Measurements from ENCODE around the gene MIF4GD.
"Not testable (repeated sequence)": the region's sequence is repeated elsewhere in the genome, so short reads cannot be mapped to it uniquely, and the experiment has no call there.

Gene MIF4GD, protein sequence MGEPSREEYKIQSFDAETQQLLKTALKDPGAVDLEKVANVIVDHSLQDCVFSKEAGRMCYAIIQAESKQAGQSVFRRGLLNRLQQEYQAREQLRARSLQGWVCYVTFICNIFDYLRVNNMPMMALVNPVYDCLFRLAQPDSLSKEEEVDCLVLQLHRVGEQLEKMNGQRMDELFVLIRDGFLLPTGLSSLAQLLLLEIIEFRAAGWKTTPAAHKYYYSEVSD

DNA sequence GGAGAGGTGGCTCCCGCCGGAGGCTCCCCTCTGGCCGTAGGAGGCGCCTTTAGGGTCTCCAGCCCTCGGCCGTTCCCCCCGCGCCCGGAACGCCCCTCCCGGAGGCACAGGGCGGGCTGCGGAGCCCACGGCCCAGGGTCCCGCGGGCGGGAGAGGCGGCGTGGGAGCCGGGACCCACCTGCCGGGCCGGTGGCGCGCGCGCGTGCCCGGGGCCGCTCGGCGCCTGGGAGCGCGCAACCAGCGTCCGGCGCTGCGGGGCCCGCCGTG is at the start of gene MIF4GD:
Gene MIF4GD (minus strand): TSS at position 266 of the 267 bp plus-strand sequence. CDS start 1,036 bp downstream, outside the sequence.
- DNase-seq (ENCODE audit: low read depth in 2 of 2): no peak

DNA sequence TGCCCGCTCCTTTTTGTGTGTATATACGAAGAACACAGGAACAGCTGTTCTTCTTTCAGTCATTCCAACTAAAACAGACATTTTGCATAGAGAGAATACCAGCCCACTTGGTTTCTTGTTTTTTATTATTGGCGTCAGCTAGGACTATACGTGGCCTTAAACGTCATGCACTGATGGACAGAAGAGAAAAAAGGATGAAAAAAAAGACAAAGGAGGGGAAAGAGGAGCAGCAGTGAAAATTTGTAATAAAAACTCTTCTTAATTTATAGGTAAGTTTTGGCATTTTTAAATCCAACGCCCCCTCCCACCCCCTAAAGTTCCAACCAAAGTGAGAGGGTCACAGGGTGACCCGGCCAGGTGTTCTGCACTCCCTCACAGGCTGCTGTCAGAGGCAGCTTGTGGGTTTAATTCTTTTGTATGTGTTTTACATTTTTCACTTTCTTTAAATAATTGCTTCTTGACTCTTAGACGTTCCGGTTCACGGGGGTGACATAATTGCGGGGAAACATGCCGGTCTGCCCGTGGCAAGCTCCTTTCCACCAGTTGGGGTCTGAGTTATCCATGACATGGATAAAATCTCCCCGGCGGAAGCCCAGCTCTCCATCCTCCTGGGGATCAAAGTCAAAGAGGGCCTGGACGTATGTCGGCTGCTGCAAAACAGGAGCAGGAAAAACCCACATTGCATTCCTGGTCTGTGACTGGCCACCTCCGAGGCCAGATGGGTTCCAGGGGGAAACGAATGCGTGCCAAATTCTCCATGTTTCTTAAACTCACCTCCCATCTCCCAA is 49.1 kb upstream of the MIF4GD start:
- no peak for DNase-seq (ENCODE audit: low read depth in 2 of 2)

DNA sequence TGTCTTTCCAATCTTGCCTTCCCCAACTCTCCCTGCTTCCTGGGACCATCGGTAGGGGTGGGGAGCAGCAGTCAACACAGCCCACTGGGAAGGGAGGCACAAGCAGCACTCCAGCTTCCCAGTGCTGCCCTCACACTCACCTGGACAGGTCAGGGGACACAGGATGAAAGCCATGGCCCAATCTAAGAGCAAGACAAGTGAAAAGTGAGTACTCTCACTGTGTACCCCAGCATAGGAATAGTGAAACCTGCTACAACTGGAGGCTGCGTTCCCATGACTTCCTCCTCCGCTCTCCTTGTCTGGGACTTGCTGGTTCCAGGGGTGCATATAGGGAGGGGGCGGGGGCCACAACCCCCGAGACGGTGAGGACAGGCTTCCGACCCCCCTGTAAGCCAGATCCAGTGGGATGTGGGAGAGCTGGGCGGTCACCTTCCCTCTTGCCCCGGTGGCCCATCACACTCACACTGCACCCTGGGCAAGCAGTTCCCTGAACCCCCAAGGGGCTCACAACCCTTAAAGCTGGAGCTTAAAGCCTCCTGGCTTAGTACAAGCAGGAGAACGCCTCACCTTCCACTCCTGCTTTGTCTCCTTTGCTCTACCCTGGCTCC is 47.7 kb upstream of the MIF4GD start:
- no peak for DNase-seq (ENCODE audit: low read depth in 2 of 2)

DNA sequence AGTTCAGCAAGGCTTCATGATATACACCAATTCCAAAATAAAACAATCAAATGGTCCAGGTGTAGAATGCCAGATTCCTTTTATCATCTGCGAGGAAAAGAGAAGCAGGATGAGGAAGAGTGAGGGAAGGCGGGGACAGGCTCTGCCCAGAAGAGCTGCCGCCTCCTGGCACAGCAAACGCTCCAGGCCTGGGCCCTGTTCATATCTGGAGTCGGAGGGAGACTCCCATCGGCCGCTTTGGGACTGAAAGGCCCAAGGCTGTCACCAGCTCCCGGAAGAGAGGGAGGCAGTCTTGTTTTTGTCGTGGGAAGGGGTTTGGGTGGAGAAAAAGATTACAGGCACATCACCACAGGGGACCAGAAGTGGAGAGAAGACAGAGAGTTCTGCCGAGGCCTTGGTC is 47.2 kb upstream of the MIF4GD start:
- DNase-seq (ENCODE audit: low read depth in 2 of 2): no peak

DNA sequence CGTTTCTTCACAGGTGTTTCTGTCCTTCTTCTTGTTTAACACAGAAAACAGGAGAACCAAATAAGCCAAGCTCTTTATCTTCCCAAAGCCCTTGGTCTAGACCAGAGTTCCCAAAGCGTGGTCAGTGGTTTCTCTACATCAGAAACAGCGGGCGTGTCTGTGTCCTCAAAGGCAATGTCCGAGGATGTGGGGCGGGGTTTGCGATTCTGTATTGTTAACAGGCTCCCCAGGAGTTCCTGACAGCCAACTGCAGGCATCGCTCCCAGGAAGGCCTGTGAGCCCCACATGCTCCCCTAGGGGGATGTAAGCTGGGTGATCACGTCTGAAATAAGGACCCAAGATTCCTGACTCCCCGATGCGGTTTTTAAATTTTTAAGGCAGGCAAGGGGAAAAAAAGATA is 46.6 kb upstream of the MIF4GD start:
- no peak for DNase-seq (ENCODE audit: low read depth in 2 of 2)

DNA sequence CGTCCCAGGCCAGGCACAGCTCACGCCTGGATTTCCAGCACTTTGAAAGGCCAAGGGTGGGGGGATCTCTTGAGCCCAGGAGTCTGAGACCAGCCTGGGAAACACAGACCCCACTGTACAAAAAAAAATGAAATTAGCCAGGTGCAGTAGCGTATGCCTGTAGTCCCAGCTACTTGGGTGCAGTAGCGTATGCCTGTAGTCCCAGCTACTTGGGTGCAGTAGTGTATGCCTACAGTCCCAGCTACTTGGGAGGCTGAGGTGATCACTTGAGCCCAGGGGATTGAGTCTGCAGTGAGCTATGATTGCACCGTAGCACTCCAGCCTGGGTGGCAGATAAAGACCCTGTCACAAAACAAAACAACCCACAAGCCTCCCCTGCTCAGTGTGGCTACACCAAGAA is 45.2 kb upstream of the MIF4GD start:
- DNase-seq (ENCODE audit: low read depth in 2 of 2): no peak

DNA sequence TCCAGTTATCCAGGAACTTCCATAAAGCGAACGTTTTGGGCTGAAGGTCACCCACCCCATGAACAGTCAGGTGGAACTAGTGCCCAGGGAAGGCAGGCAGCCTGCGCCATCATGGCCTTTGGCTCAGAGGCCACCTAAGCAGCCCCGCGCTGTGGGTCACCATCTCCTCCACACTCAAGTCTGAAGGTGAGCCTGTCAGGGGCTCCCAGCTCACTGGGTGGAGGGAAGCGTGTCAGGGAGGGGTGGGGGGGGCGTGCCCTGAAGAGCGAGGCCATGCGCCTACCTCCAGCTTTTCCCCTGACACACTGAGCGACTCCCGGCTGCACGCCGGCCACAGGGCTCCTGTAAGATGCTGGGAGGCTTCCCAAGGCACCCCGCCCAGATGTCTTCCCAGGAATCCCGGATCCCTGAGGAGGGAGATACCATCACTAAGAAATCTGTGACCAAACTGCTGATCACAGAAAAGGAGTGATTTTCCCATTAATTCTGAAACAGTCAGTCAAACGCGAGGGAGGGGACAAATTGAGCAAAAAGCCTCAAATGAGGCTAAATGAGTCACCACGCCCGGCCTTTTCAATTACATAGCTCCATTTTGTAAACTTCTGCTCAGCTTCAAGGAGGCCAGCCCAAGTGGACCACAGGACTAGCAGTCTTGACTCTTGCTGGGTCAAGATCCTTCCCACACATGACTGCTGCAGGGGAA is 44.7 kb upstream of the MIF4GD start:
- no peak for DNase-seq (ENCODE audit: low read depth in 2 of 2)

DNA sequence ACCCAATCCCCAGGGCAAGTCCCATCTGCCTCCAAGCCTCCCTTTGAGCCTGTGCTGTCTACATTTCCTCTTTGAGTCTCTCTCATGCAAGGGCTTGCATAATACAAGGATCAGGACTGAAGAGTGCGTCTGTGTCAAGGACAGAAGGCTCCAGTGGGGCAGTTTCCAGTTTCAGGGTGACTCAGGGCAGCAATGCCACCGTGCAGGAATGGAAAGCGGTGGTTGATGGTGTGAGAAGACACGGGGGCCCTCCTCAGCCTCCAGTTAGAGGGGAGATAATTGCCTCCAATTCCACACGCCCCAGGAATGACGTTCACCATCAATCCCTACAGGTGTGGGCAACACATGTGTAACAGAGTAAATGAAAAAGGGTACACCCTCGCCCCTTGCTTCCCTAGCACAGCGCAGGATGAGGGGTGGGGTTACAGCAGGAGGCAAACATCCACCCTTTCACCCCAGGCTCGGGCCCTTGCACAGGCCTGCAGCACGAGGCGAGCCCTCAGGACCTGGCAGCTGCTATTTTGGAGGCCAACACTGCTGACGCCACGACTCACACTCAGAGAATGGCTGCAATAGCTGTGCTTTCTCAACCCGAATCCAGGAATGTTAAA is 43.0 kb upstream of the MIF4GD start:
- no peak for DNase-seq (ENCODE audit: low read depth in 2 of 2)

DNA sequence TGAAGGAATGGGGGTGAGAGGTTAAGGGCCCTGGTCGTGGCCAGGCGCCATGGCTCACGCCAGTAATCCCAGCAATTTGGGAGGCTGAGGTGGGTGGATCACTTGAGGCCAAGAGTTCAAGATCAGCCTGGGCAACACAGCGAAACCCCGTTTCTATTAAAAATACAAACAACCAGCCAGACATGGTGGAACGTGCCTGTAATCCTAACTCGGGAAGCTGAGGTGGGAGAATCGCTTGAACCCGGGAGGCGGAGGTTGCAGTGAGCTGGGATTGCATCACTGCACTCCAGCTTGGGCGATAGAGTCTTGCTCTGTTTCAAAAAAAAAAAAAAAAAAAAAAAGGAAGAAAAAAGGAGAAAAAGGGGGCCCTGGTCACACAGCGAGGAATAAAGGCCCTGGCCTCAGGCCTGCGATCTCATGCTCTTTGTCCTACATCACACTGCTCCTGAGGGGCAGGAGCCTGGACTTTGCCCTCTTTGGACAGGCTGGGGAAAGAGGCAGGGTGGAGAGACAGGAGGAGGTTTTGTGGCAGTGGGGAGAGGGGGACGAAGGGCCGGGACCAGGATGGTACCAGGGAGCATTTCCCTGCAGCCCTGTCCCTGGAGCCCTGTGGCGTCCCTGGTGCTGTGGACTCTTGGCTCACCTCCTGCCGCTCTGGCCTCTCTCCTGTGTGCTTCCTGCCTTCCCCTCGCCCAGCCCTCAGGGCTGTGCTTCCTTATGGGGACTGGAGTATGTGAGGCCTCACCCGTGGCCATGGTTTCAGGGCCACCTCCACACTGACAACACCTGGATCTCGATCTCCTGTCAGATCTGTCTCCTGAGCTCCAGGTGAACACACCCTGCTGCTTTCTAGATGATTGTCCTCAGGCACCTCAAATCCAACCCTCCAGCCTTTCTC is 38.0 kb upstream of the MIF4GD start:
- no peak for DNase-seq (ENCODE audit: low read depth in 2 of 2)

DNA sequence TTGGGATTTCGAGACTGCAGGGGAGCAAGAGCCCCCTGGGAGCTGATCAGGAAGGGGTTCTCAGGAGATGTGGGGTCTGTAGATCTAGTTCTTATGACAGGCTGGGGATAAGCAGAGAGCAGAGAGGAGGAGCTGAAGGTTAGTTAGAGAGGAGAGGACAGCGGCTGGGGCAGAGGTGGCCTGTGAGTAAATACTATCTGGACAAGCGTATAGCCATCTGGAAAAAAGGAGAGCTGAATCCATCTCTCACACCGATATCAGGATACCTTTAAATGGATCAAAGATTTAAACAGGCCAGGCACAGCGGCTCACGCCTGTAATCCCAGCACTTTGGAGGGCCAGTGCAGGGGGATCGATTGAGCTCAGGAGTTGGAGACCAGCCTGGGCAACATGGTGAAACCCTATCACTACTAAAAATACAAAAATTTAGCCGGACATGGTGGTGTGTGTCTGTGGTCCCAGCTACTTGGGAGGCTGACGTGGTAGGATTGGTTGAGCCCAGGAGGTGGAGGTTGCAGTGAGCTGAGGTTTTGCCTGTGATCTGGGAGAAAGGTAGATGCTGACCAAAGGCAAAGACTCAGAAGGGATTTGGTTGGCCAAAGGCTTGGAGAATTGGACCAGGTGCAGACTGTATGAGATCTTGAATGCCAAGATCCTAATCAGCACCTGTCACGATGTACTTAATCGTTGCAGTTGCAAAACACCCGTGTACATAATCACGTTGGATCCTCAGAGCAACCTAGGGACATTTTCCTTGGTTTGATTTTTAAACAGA is 37.1 kb upstream of the MIF4GD start:
- no peak for DNase-seq (ENCODE audit: low read depth in 2 of 2)

DNA sequence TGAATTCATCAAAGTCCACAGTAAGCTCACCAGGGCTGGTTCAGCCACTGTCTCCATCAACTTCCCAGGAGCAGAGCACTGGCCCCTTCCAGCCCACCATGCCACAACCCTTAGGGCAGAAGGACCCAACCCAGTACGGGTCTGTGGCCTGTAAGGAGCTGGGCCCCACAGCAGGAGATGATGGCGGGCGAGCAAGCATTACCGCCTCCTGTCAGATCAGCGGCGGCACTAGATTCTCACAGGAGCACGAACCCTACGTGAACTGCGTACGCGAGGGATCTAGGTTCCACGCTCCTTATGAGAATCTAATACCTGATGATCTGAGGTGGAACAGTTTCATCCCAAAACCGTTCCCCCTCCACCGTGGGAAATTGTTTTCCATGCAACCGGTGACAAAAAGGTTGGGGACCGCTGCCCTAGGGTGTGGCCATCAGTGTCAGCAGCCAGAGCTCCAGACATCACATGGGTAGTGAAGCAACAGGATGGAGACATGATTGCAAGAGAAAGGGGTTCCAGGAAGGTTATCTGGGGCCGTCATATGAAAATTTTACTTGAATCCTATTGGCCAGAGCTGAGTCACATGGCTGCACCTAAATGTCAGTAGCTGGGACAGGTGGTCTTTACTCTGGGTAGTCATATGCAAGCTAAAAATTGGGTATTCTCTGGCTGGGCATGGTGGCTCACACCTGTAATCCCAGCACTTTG is 30.6 kb upstream of the MIF4GD start:
- no peak for DNase-seq (ENCODE audit: low read depth in 2 of 2)

DNA sequence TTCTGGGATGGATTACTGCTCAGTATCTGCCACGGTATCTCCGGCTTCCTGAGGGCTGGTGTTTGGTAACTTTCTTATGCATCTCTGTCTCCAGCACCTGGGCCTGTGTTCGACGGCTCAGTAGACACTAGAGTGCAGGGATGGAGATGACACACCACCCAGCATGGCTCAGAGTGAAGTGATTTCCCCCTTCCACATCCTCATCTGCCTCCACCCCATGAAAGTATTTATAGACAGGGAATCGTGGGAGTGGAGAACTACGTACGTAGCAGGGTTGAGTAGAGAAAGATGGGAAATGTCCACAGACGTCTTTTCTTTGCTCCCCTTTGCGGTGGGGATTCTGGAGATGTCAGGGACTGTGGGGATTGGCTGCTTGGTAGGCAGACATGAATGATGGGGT is 30.0 kb upstream of the MIF4GD start:
- no peak for DNase-seq (ENCODE audit: low read depth in 2 of 2)

DNA sequence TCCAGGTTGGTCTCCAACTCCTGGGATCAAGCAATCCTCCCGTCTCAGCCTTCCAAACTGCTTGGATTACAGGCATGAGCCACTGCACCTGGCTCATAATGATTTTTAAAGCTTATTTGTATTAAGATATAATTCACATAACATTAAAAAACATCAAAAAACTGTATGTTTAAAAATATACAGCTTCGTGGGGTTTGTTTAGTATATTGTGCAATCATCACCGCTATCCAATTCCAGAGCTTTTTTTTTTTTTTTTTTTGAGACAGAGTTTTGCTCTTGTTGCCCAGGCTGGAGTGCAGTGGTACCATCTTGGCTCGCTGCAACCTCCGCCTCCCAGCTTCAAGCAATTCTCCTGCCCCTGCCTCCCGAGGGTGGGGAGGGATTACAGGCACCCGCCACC is 29.2 kb upstream of the MIF4GD start:
- DNase-seq (ENCODE audit: low read depth in 2 of 2): no peak

DNA sequence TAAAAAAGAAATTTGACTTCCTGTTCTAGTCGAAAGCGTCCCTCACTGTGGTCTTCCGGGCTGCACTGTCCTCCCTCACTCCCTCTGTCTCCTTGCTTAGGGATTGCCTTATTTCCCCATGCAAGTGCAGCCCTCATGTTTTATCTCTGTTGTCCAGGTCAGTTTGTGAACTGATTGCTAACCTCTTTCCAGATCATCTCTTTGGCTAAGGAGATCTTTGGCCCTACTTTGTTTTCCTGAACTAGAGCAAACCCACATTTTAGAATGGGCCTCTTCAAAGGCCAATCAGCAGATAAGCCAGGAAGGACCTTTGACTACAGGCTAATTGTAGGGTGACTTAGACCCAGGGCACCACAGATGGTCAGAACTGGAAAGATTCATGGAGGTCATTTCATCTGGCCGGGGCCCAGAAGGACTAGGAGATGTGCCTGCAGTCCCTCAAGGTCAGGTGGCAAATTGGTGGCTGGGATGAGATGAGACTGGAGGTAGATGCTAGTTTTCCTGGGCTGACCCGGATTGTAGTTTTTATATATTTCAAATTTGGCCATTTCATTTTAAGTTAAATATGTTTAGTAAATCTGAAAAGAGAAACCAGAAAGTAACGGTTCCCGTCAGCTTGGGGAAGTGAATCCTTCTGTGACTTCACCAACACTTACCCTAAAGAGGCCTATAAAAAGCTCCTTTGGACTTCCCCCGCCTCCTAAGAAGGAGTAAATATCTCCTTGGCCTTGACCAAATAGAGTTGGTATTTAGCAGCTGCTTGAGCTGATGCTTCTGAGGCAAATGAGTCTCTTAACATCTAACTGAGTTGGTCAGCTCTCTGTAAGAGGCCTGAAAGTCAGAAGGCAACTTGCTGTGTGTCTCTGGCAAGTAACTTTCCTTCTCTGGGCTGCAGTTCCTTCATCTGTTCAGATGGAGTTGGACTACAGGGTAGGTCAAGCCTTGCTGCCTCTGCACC is 24.4 kb upstream of the MIF4GD start:
- no peak for DNase-seq (ENCODE audit: low read depth in 2 of 2)

DNA sequence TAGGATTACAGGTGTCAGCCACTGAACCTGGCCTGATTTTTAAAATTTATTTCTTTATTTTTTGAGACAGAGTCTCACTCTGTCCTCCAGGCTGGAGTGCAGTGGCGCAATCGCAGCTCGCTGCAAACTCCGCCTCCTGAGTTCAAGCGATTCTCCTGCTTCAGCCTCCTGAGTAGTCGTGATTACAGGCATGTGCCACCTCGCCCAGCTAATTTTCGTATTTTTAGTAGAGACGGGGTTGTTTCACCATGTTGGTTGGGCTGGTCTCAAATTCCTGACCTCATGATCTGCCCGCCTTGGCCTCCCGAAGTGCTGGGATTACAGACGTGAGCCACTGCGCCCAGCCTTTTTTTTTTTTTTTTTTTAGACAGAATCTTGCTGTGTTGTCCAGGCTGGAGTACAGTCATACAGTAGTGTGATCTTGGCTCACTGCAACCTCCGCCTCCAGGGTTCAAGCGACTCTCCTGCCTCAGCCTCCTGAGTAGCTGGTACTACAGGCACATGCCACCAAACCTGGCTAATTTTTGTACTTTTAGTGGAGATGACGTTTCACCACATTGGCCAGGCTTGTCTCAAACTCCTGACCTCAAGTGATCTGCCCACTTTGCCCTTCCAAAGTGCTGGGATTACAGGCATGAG is 21.9 kb upstream of the MIF4GD start:
- DNase-seq (ENCODE audit: low read depth in 2 of 2): not testable (repeated sequence)

DNA sequence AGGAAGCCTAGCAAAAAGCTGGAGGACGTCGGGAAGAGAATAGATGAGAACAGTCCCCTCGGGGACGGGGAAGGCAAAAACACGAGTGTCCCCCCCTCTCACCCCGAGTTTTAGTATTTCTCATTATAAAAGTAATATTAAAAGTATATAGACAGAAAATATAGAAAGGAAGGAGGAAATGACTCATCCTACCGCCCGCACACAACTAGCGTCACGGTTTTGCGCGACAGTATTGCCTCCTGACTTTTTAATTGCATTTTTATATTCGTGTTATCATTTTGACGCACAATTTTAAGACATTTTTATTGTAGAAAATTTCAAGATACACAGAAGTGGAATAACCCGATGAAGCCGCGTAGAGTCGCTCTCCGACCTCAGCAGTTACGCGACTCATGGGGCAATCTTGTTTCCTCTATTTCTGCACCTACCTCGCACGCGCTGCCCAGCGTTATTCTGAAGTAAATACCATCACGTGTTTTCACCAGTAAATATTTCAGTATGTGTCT is 18.9 kb upstream of the MIF4GD start:
- DNase-seq (ENCODE audit: low read depth in 2 of 2): peak; percentile 41 to 52

DNA sequence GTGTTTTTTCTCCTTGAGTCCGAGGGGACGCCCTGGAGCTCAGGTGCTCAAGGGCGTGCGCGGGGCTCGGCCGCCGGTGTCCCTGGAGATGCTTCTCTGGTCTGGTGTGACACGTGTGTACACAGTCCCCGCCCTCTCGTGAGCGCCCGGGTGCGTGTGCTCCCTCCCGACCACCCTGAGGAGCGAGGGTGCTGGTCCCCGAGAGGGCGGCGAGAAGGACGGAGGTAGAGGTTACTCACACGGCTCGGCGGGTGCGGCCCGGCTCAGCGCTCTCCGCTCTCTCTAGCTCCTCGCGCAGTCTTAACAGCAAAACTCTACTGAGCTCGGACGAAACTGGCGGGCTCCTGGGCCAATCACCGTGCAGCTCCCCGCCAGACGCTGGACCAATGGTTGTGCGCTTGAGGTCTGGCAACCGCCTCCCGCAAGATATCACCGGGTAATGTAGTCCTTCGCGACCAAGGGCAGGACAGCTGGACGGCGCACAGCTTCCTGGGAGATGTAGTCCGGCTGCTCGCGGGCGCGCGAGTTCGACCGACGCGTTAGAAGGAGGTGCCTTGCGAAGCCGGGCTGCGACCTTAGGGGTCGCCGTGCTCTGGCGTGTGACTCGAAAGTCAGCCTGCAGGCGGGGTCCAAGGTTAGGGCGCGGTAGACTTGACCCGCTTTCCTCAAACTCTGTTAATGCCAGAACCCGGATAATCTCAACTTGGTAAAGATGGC is 18.2 kb upstream of the MIF4GD start, which contains the start of gene SLC25A19:
Gene SLC25A19 (minus strand): TSS at position 319 of the 717 bp plus-strand sequence. CDS start 2,669 bp downstream, outside the sequence.
- DNase-seq (ENCODE audit: low read depth in 2 of 2): peak; percentile 93 to 97
